Parathyroid adenoma (tissue), 2 donors: ENCODE results near the gene GJC1.

Experiments
- H2AFZ ChIP-seq: fragments of 300-600 bp; sonication (generic); one replicate; pipeline ENCODE4 v1.7.0; 2017; ENCODE audit warnings: antibody characterized with exemption, mild to moderate bottlenecking
- H3K27ac ChIP-seq: fragments of 300-600 bp; sonication (generic); one replicate; pipeline ENCODE4 v1.7.0; 2017
- H3K27me3 ChIP-seq: fragments of 300-600 bp; sonication (generic); one replicate; pipeline ENCODE4 v1.7.0; 2017; ENCODE audit warnings: low read length; ENCODE audit not compliant: control insufficient read depth, insufficient read depth
- H3K36me3 ChIP-seq: fragments of 300-600 bp; sonication (generic); one replicate; pipeline ENCODE4 v1.7.0; 2017; ENCODE audit warnings: low read length; ENCODE audit not compliant: control insufficient read depth, insufficient read depth
- H3K4me1 ChIP-seq: fragments of 300-600 bp; sonication (generic); one replicate; pipeline ENCODE4 v1.7.0; 2017; ENCODE audit warnings: control low read depth
- H3K4me2 ChIP-seq: fragments of 300-600 bp; sonication (generic); one replicate; pipeline ENCODE4 v1.7.0; 2017; ENCODE audit warnings: low read length
- H3K4me3 ChIP-seq: fragments of 300-600 bp; sonication (generic); one replicate; pipeline ENCODE4 v1.7.0; 2017; ENCODE audit warnings: low read depth, low read length
- H3K79me2 ChIP-seq: fragments of 300-600 bp; sonication (generic); one replicate; pipeline ENCODE4 v1.7.0; 2017; ENCODE audit warnings: control low read depth
- H3K9ac ChIP-seq: fragments of 300-600 bp; sonication (generic); one replicate; pipeline ENCODE4 v1.7.0; 2017; ENCODE audit warnings: mild to moderate bottlenecking
- H3K9me3 ChIP-seq: fragments of 300-600 bp; sonication (generic); one replicate; pipeline ENCODE4 v1.7.0; 2017; ENCODE audit warnings: low read length; ENCODE audit not compliant: control insufficient read depth
- TF ChIP-seq, protein P1 (sequence below): fragments of 300-600 bp; sonication (generic); IDR thresholded peaks from one replicate; pipeline ENCODE4 v1.7.0; 2017; ENCODE audit warnings: antibody characterized with exemption, mild to moderate bottlenecking
- donor health status: primary hyperparathyroidism.

Gene GJC1

DNA sequence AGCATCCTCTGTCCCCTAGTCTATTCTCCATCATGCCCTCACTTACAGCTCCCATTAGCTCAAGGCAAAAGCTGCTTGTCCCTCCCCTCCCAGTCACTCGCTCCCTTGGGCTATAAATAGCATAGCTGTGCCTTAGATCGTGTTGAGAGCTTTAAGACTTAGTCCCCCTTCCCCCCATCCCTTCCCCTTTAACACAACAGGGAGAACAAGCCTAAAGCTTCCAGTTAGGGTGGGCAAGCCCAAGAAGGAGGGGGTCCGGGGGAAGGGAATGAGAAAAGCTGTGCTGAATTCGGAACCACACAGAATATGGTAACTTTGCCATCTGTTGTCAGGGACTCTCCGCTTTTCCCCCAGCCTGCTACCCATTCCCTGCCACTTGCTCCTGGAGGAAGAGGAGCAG, 12.7 kb upstream of the GJC1 start:
- Histone ChIP-seq H3K27me3 (no peaks in the 10 kb centered on the region), H2AFZ (no peak overlapping the region), H3K36me3 (no peaks in the 10 kb centered on the region), H3K79me2 (no peaks in the 10 kb centered on the region), H3K4me1 (no peaks in the 10 kb centered on the region), H3K27ac (no peak overlapping the region), H3K9me3 (no peaks in the 10 kb centered on the region), H3K4me2 (no peak overlapping the region), H3K4me3 (no peak overlapping the region), H3K9ac (no peak overlapping the region)
- TF ChIP-seq, protein P1, sequence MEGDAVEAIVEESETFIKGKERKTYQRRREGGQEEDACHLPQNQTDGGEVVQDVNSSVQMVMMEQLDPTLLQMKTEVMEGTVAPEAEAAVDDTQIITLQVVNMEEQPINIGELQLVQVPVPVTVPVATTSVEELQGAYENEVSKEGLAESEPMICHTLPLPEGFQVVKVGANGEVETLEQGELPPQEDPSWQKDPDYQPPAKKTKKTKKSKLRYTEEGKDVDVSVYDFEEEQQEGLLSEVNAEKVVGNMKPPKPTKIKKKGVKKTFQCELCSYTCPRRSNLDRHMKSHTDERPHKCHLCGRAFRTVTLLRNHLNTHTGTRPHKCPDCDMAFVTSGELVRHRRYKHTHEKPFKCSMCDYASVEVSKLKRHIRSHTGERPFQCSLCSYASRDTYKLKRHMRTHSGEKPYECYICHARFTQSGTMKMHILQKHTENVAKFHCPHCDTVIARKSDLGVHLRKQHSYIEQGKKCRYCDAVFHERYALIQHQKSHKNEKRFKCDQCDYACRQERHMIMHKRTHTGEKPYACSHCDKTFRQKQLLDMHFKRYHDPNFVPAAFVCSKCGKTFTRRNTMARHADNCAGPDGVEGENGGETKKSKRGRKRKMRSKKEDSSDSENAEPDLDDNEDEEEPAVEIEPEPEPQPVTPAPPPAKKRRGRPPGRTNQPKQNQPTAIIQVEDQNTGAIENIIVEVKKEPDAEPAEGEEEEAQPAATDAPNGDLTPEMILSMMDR = no peak

DNA sequence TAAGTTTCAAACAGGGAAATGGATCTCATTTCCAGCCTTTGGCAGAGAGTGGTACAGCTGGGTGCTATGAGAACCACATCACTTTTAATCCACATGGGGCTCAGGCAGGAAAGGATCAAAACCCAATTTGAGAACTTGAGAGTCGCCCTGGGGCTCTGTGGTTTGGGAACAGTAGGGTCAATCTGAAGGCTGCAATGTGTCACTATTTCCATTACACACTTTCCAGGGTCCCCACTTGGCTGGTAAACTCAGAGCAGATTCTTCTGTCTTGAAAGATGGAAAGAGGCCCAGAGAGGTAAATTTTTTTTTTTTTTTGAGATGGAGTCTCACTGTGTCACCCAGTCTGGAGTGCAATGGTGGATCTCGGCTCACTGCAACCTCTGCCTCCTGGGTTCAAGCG, 10.8 kb upstream of the GJC1 start:
- H2AFZ ChIP-seq = no peak overlapping the region
- no peak overlapping the region for H3K4me2 ChIP-seq
- no peak overlapping the region for H3K4me3 ChIP-seq
- TF ChIP-seq, protein P1 = no peak
- no peak overlapping the region for H3K27ac ChIP-seq
- no peaks in the 10 kb centered on the region for H3K4me1 ChIP-seq
- no peaks in the 10 kb centered on the region for H3K27me3 ChIP-seq
- H3K79me2 ChIP-seq = no peaks in the 10 kb centered on the region
- H3K9ac ChIP-seq = no peak overlapping the region
- H3K9me3 ChIP-seq = no peaks in the 10 kb centered on the region
- H3K36me3 ChIP-seq = no peaks in the 10 kb centered on the region

DNA sequence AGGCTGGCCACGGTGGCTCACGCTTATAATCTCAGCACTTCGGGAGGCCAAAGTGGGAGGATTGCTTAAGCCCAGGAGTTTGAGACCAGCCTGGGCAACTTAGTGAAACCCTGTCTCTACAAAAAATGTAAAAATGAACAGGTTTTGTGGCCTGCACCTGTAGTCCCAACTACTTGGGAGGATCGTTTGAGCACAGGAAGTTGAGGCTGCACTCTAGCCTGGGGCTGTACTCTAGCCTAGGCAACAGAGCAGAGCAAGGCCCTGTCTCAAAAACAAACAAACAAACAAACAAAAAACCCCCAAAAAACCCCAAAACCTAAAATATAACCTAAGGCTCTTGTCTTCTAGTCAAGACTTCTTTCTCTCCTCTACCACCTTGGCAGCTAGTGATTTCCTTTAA, 10.2 kb upstream of the GJC1 start:
- Histone ChIP-seq H3K9me3 (no peaks in the 10 kb centered on the region), H3K27me3 (no peaks in the 10 kb centered on the region), H3K79me2 (no peaks in the 10 kb centered on the region), H3K9ac (no peak overlapping the region), H3K4me2 (no peak overlapping the region), H3K4me3 (no peak overlapping the region), H3K4me1 (no peaks in the 10 kb centered on the region), H3K36me3 (no peaks in the 10 kb centered on the region), H3K27ac (no peak overlapping the region), H2AFZ (no peak overlapping the region)
- TF ChIP-seq, protein P1 = no peak

DNA sequence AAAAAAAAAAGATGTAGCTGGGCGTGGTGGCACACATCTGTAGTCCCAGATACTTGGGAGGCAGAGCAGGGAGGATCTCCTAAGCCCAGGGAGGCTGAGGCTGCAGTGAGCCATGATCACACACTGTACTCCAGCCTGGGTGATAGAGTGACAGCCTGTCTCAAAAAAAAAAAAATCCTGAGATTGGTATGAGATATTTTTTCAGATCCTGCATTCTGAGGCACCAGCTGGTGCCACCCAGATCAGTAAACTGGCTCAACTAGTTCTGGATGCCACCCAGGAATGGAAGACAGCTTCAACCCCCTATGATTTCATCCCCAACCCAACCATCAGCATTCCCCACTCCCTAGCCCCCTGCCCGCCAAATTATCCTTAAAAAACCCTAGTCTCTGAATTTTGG, 7.1 kb upstream of the GJC1 start:
- Histone ChIP-seq H3K27me3 (no peaks in the 10 kb centered on the region), H3K9me3 (no peaks in the 10 kb centered on the region), H3K36me3 (no peaks in the 10 kb centered on the region), H3K27ac (no peak overlapping the region), H3K4me3 (no peak overlapping the region), H3K4me1 (no peaks in the 10 kb centered on the region), H3K9ac (no peak overlapping the region), H2AFZ (no peak overlapping the region), H3K4me2 (no peak overlapping the region), H3K79me2 (no peaks in the 10 kb centered on the region)
- TF ChIP-seq, protein P1 = no peak

DNA sequence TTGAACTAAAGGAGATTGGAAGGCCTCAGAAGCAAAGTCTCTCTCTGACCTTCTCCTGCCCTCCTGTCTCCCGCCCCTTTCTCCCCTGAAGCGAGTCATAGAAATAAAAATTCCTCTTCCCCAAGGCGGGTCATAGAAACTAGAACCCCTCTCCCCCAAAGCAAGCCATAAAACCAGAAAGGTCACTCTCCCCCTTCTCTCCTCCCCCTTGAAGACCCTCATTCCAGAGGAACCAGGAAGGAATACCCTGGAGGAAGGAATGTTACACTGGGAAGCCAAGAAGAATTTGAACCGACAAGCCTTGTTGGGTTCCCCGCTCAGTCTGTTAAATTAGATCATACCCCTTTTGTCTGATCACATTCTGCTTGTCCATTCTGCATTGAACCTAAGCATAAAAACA, 2.7 kb upstream of the GJC1 start:
- H3K27me3 ChIP-seq = no peaks in the 10 kb centered on the region

More for the DNA sequence above, 2.7 kb upstream of the GJC1 start:
- Histone ChIP-seq H3K27ac (no peak overlapping the region), H3K79me2 (no peaks in the 10 kb centered on the region), H3K4me1 (no peaks in the 10 kb centered on the region), H3K9me3 (no peaks in the 10 kb centered on the region), H3K4me3 (no peak overlapping the region), H3K9ac (no peak overlapping the region), H3K4me2 (no peak overlapping the region), H3K36me3 (no peaks in the 10 kb centered on the region), H2AFZ (no peak overlapping the region)
- TF ChIP-seq, protein P1 = no peak
